AG04449 (cell line): ENCODE data around the gene NXF2B.
A peak's percentile ranks its signal among the peaks of the same experiment; 100 is the strongest.
"Not testable (repeated sequence)": the region's sequence is repeated elsewhere in the genome, so short reads cannot be mapped to it uniquely, and the experiment has no call there.

Experiments used
- CTCF ChIA-PET: fragments of 350-600 bp; formaldehyde crosslinking; extraction: SDS; loops from one replicate; lab custom pipeline; 2021; ENCODE audit warnings: antibody characterized with exemption; lab: Yijun Ruan, JAX
- POLR2A ChIA-PET: fragments of 400-600, 350-600 bp; formaldehyde crosslinking; extraction: SDS; loops from one replicate; lab custom pipeline; 2020; ENCODE audit warnings: antibody characterized with exemption, inconsistent platforms; lab: Yijun Ruan, JAX
- DNase-seq: peaks from one replicate; pipeline ENCODE4 v3.0.0-alpha.2; 2010; ENCODE audit warnings: low read depth, low spot score
- H3K4me3 ChIP-seq: 2 replicates; pipeline ENCODE4 v1.5.1; 2011; ENCODE audit warnings: low read depth, mild to moderate bottlenecking, control low read depth, low read length
- TF ChIP-seq, protein P1 (sequence below): IDR thresholded peaks from one replicate; pipeline ENCODE4 v1.5.1; 2011; ENCODE audit warnings: mild to moderate bottlenecking, moderate library complexity, low read length, control low read depth, inconsistent platforms; ENCODE audit not compliant: insufficient read depth; ENCODE audit errors: missing control alignments

The NXF2B gene

GRCh38 chrX:102439908-102440307 is at the start of gene NXF2B:
TSS of gene NXF2B (minus strand) at chrX:102440008. CDS start at chrX:102380036, 59,972 bp downstream.
- POLR2A ChIA-PET, H3K4me3 ChIP-seq, CTCF ChIA-PET, DNase-seq: not testable (repeated sequence)

- DNase-seq, CTCF ChIA-PET, H3K4me3 ChIP-seq, POLR2A ChIA-PET: not testable (repeated sequence)
These were observed 39.0 kb upstream of the NXF2B start for GRCh38 chrX:102478765-102479164.

GRCh38 chrX:102471762-102472220 is 32.0 kb upstream of the NXF2B start, which contains the start of gene TCP11X2:
TSS of gene TCP11X2 (minus strand) at chrX:102471812.
- DNase-seq, CTCF ChIA-PET, H3K4me3 ChIP-seq, POLR2A ChIA-PET: not testable (repeated sequence)

DNA sequence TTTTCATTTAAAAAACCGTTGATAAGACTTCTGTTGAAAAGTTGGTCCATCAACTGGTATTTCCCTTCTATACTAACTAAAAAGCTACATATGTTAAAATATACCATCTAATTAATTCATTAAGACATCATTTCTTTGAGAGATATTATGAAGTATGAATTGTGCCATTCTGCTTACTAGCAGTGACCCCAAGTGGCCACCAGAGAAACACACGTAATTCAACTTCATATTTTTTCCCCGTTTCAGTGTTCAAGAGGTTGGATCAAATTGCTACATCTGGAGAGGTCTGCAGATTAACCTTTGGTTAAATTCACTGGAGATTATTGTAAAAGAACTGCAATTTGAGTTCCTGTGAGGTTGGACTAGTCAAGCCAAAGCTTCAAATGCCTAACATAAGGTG is 30.4 kb upstream of the NXF2B start:
- CTCF ChIA-PET, POLR2A ChIA-PET, DNase-seq, H3K4me3 ChIP-seq: not testable (repeated sequence)

DNA sequence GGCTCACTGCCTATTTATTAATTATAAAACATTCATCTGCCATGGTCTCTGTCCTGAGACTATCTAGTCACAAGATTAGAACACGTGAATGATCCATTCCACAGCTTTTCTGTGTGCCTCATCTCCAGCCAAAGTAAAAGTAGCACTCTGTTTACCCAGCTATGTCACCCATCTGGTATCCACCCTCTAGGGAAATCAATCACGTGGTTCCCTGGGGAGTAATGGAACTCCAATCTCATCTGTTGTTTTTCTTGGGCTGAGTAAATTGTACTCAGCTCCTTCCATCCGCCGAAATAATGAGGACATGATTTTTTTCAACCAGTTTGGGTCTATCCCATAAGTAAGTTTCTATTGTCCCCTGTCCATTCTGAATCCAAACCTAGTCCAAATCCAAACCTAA is 18.8 kb upstream of the NXF2B start:
- POLR2A ChIA-PET, DNase-seq, CTCF ChIA-PET, H3K4me3 ChIP-seq: not testable (repeated sequence)

- DNase-seq, POLR2A ChIA-PET, H3K4me3 ChIP-seq, CTCF ChIA-PET: not testable (repeated sequence)
These were observed 25.3 kb downstream of the NXF2B start for GRCh38 chrX:102414493-102414892.

DNA sequence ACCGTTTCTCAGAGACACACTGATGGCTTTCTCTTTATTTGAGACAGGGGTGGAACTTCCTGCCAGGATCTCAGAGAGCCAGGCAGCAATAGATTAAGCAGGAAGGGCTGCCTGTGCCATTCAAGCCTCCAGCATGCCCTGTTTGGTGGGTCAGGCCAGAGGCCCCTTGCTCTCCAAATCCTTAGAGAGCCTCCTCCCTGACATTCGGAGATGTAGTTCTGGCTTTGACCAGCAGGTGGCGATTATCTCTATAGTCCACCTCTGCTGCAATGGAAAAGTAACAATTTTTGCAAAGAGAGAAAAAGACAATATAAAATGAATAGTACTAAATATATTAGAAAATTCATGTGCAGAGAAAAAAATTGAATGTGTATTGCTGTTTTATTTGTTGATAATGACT is 93.9 kb downstream of the NXF2B start:
- CTCF ChIA-PET: no interaction called here
- POLR2A ChIA-PET: no interaction called here
- H3K4me3 ChIP-seq: no peak overlapping the region
- no peak for DNase-seq
- TF ChIP-seq, protein P1, sequence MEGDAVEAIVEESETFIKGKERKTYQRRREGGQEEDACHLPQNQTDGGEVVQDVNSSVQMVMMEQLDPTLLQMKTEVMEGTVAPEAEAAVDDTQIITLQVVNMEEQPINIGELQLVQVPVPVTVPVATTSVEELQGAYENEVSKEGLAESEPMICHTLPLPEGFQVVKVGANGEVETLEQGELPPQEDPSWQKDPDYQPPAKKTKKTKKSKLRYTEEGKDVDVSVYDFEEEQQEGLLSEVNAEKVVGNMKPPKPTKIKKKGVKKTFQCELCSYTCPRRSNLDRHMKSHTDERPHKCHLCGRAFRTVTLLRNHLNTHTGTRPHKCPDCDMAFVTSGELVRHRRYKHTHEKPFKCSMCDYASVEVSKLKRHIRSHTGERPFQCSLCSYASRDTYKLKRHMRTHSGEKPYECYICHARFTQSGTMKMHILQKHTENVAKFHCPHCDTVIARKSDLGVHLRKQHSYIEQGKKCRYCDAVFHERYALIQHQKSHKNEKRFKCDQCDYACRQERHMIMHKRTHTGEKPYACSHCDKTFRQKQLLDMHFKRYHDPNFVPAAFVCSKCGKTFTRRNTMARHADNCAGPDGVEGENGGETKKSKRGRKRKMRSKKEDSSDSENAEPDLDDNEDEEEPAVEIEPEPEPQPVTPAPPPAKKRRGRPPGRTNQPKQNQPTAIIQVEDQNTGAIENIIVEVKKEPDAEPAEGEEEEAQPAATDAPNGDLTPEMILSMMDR: peak; percentile 43

- POLR2A ChIA-PET: no interaction called here
- TF ChIP-seq, protein P1: no peak
- DNase-seq: no peak
- CTCF ChIA-PET: interaction anchor here (0.5 kb wide), 1 partner anchor 521 kb away, joined by 3 read pairs; no protein-coding TSS in a partner anchor
- H3K4me3 ChIP-seq: no peak overlapping the region
These were observed 97.9 kb downstream of the NXF2B start for GRCh38 chrX:102341867-102342266.

DNA sequence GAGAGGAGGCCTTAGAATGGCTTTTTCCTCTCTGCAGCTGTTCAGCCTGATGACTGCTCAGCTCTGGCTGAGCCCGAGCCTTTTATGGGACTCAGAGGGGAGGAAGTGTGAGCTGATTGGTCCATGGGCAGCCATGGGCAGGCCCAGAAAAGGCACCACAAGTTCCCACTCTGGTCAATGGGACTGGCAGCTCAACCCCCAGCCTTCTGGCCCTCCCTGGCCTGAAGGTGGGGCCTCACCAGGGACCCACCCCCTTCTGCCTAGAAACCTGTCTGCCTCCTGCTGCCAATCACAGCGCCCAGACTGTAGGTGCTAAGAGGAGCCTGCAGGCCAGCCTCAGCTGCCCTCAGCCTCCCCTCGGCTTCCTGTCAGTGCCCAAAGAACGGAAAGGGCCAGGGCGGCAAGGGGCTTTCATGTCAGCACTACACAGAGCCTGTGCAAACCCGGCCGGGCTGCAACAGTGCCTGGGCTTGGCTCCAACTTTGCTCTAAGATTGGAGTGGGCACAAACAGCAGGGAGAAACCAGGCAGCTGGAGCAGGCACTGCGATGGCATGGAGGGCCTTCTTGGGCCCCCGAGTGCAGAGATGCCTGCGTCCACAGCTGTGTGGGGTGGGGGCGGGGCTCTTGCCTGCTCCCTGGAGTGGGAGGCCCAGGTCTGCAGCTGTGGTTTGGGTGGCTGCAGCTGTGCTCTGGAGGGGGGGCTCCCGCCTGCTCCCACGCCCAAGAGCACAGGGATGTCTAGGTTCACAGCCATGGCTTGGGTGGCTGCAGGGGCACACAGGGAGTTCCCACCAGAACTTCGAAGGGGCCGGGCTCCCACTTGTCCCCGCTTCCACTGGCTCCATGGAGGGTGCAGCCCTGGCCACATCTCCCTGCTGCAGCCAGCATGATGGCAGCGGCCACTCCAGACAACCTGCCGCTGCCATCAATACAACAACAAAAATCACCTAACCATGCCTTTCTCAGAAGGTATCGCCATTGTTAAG is 100.2 kb downstream of the NXF2B start:
- DNase-seq: no peak
- TF ChIP-seq, protein P1: no peak
- CTCF ChIA-PET: no interaction called here
- no peak overlapping the region for H3K4me3 ChIP-seq
- POLR2A ChIA-PET: no interaction called here
